Measurements from ENCODE around the gene FIBIN.

The FIBIN gene

GRCh38 chr11:26949846-26950245 lies 44.1 kb upstream of the FIBIN start:
- no peak overlapping the region for H3K4me3 ChIP-seq (ENCODE audit: low read depth, low read length)
- no peak for TF ChIP-seq CTCF (IDR thresholded peaks at IDR 0.05; ENCODE audit: low read depth, low read length)

GRCh38 chr11:26950260-26950719 lies 43.6 kb upstream of the FIBIN start:
- no peak overlapping the region for H3K4me3 ChIP-seq (ENCODE audit: low read depth, low read length)
- no peak for TF ChIP-seq CTCF (IDR thresholded peaks at IDR 0.05; ENCODE audit: low read depth, low read length)

- TF ChIP-seq CTCF (IDR thresholded peaks at IDR 0.05; ENCODE audit: low read depth, low read length), result no peak
- no peak overlapping the region for H3K4me3 ChIP-seq (ENCODE audit: low read depth, low read length)
Measured at GRCh38 chr11:26951809-26952515, 42.0 kb upstream of the FIBIN start.

GRCh38 chr11:26953770-26954392 lies 40.0 kb upstream of the FIBIN start:
- no peak overlapping the region for H3K4me3 ChIP-seq (ENCODE audit: low read depth, low read length)
- no peak for TF ChIP-seq CTCF (IDR thresholded peaks at IDR 0.05; ENCODE audit: low read depth, low read length)

GRCh38 chr11:26958005-26958701 lies 35.8 kb upstream of the FIBIN start:
- TF ChIP-seq CTCF (IDR thresholded peaks at IDR 0.05; ENCODE audit: low read depth, low read length), result no peak
- H3K4me3 ChIP-seq (ENCODE audit: low read depth, low read length), result no peak overlapping the region

GRCh38 chr11:26958702-26959049 lies 35.2 kb upstream of the FIBIN start:
- TF ChIP-seq CTCF (IDR thresholded peaks at IDR 0.05; ENCODE audit: low read depth, low read length), result no peak
- H3K4me3 ChIP-seq (ENCODE audit: low read depth, low read length), result no peak overlapping the region

- no peak for TF ChIP-seq CTCF (IDR thresholded peaks at IDR 0.05; ENCODE audit: low read depth, low read length)
- H3K4me3 ChIP-seq (ENCODE audit: low read depth, low read length), result no peak overlapping the region
Measured at GRCh38 chr11:26960281-26960680, 33.6 kb upstream of the FIBIN start.
